Uterus (tissue), 2 donors: Measurements from ENCODE around the gene PRKAR1B.

ENCODE experiments used
- POLR2A ChIP-seq, 2 donors: fragments of 450-650 bp; IDR thresholded peaks; one replicate each; pipeline ENCODE4 v1.6.1; 2016; ENCODE audit warnings: antibody characterized with exemption in 2 of 2, mild to moderate bottlenecking in 1 of 2, moderate library complexity in 1 of 2
- TF ChIP-seq, protein P1 (sequence below), 4 experiments: fragments of 200-600 bp in 2 of 4; fragments of 450-650 bp in 2 of 4; sonication (generic) in 2 of 4; IDR thresholded peaks; one replicate each; pipeline ENCODE4 v1.5.1; 2016 to 2019; ENCODE audit warnings: antibody characterized with exemption in 4 of 4, mild to moderate bottlenecking in 2 of 4, moderate library complexity in 1 of 4

DNA sequence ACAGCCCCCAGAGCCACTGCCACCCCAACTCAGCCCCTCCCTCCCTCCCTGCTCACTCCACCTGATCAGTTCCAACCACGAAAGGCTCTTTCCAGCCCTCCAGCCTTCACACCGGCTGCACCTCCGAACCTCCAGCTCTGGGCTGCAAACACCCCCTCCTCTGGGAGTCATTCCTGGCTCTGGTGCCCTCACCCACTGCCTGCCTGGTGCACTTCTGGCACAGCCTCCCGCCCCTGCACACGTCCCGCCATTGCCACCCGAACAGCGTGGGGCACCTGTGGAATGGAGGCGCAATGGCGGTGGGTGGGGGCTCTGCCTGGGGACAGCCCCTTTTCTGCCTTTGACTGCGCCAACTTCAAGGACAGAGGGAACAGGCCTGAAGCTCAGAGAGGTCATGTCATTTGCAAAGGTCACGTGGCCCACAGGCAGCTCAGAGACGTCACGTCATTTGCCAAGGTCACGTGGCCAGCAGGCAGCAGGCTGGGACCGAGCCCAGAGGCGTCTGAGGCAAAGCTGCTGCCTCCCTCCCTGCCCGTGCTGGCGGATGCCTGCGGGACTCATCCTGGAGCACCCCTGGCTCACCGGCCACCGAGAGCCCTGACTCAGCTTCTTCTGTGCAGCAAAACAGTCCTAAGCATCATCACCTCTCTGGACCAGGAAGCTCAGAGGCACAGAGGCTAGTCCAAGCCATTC lies 76.6 kb downstream of the PRKAR1B start:
- TF ChIP-seq, protein P1, sequence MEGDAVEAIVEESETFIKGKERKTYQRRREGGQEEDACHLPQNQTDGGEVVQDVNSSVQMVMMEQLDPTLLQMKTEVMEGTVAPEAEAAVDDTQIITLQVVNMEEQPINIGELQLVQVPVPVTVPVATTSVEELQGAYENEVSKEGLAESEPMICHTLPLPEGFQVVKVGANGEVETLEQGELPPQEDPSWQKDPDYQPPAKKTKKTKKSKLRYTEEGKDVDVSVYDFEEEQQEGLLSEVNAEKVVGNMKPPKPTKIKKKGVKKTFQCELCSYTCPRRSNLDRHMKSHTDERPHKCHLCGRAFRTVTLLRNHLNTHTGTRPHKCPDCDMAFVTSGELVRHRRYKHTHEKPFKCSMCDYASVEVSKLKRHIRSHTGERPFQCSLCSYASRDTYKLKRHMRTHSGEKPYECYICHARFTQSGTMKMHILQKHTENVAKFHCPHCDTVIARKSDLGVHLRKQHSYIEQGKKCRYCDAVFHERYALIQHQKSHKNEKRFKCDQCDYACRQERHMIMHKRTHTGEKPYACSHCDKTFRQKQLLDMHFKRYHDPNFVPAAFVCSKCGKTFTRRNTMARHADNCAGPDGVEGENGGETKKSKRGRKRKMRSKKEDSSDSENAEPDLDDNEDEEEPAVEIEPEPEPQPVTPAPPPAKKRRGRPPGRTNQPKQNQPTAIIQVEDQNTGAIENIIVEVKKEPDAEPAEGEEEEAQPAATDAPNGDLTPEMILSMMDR (IDR thresholded peaks at IDR 0.05) = no peak
- TF ChIP-seq POLR2A (IDR thresholded peaks at IDR 0.05) = no peak
